CD4-positive, alpha-beta memory T cell (primary cell): ENCODE data around the gene TMC2. TPM values are rescaled to one million over a fixed set of nuclear protein-coding genes. Genes with fewer than 3 reads are reported as not detected.
A peak's percentile ranks its signal among the peaks of the same experiment; 100 is the strongest.

ENCODE experiments used
- CTCF ChIA-PET: fragments of 350-600 bp; sonication (Branson Sonifier 250); formaldehyde crosslinking; loops from one replicate; lab custom pipeline; 2021; ENCODE audit warnings: inconsistent platforms; ENCODE audit not compliant: partially characterized antibody; lab: Charles Lee
- POLR2A ChIA-PET: fragments of 350-600 bp; sonication (Branson Sonifier 250); formaldehyde crosslinking; loops from one replicate; lab custom pipeline; 2021; ENCODE audit not compliant: partially characterized antibody; lab: Charles Lee
- DNase-seq, 5 donors: peaks; one replicate each; pipeline versions ENCODE4 v3.0.0 to v3.0.0-alpha.2; 2020 to 2022; ENCODE audit warnings: mixed read lengths in 1 of 5
- H3K27ac ChIP-seq: one replicate; pipeline ENCODE4 v1.7.0; 2013; ENCODE audit warnings: low read depth, low read length
- H3K27me3 ChIP-seq: 2 replicates; pipeline ENCODE4 v1.7.0; 2013; ENCODE audit warnings: mild to moderate bottlenecking, low read length, moderate library complexity; ENCODE audit not compliant: insufficient read depth
- H3K36me3 ChIP-seq: 2 replicates; pipeline ENCODE4 v1.7.0; 2013; ENCODE audit warnings: mild to moderate bottlenecking, low read length, moderate library complexity; ENCODE audit not compliant: insufficient read depth
- H3K4me1 ChIP-seq: 2 replicates; pipeline ENCODE4 v1.7.0; 2013; ENCODE audit warnings: mild to moderate bottlenecking, low read length, moderate library complexity; ENCODE audit not compliant: insufficient read depth
- H3K4me3 ChIP-seq, 2 donors: one replicate each; pipeline ENCODE4 v1.7.0; 2013; ENCODE audit warnings: low read length in 2 of 2, mild to moderate bottlenecking in 1 of 2
- H3K9me3 ChIP-seq, 2 donors: one replicate each; pipeline ENCODE4 v1.7.0; 2013; ENCODE audit warnings: low read length in 2 of 2, control low read depth in 1 of 2; ENCODE audit not compliant: control insufficient read depth in 1 of 2
- H3K27ac Mint-ChIP-seq, 7 donors: one replicate each; pipeline ENCODE4 v1.8.0; 2020 to 2021; ENCODE audit warnings: mixed read lengths in 7 of 7, mild to moderate bottlenecking in 6 of 7, inconsistent platforms in 3 of 7, moderate library complexity in 3 of 7
- H3K27me3 Mint-ChIP-seq, 2 donors: one replicate each; pipeline ENCODE4 v1.8.0; 2020 to 2021; ENCODE audit warnings: mixed read lengths in 2 of 2
- H3K36me3 Mint-ChIP-seq, 2 donors: one replicate each; pipeline ENCODE4 v1.8.0; 2020 to 2021; ENCODE audit warnings: mixed read lengths in 2 of 2, inconsistent platforms in 1 of 2, mild to moderate bottlenecking in 1 of 2
- H3K4me1 Mint-ChIP-seq, 4 donors: one replicate each; pipeline ENCODE4 v1.8.0; 2020 to 2021; ENCODE audit warnings: mixed read lengths in 4 of 4, mild to moderate bottlenecking in 1 of 4
- H3K4me3 Mint-ChIP-seq, 8 donors: one replicate each; pipeline ENCODE4 v1.8.0; 2020 to 2021; ENCODE audit warnings: mixed read lengths in 8 of 8, mild to moderate bottlenecking in 7 of 8, moderate library complexity in 6 of 8, inconsistent platforms in 3 of 8
- H3K9me3 Mint-ChIP-seq, 8 donors: one replicate each; pipeline ENCODE4 v1.8.0; 2020 to 2021; ENCODE audit warnings: mixed read lengths in 8 of 8, mild to moderate bottlenecking in 5 of 8, inconsistent platforms in 3 of 8, moderate library complexity in 1 of 8
- intact Hi-C: fragments of 100-400 bp; cut with micrococcal nuclease; formaldehyde crosslinking; loops from one replicate; pipeline ENCODE4 v1.15.1; 2023
- polyA plus RNA-seq, 2 donors: library from polyadenylated mRNA; unstranded; fragments of 300-500 nt; fragmentation: Illumina TruSeq; gene quantifications; one replicate each; pipeline ENCODE4 v1.2.3, GENCODE V29; 2021
- total RNA-seq, 2 experiments: library from RNA; stranded (reverse); gene quantifications; one replicate each; pipeline ENCODE4 v1.2.3, GENCODE V29; 2021

The TMC2 gene
- total and polyA plus RNA-seq, 4 experiments from 2014 or later: not detected

- H3K27me3 Mint-ChIP-seq: peaks cover 27 to 35% of the 10 kb centered on the region in 2 donors
- POLR2A ChIA-PET: no interaction called here
Measured at GRCh38 chr20:2612073-2612472, 75.7 kb downstream of the TMC2 start.

GRCh38 chr20:2616634-2617033, 80.3 kb downstream of the TMC2 start:
- H3K4me3 ChIP-seq: no peak overlapping the region
- POLR2A ChIA-PET: no interaction called here
- peaks cover 16 to 33% of the 10 kb centered on the region in 2 donors for H3K27me3 Mint-ChIP-seq
- H3K4me3 Mint-ChIP-seq: no peak overlapping the region
- intact Hi-C loops: no loop called here
- CTCF ChIA-PET: no interaction called here
- no peaks in the 10 kb centered on the region for H3K9me3 ChIP-seq
- no peak overlapping the region for H3K27ac ChIP-seq
- H3K27ac Mint-ChIP-seq: no peak overlapping the region
- no peak for DNase-seq
- H3K9me3 Mint-ChIP-seq: peaks cover 0 to 8% (median under 1%) of the 10 kb centered on the region in 8 donors
- no peaks in the 10 kb centered on the region for H3K36me3 ChIP-seq
- H3K4me1 Mint-ChIP-seq: no peaks in the 10 kb centered on the region
- H3K4me1 ChIP-seq: no peaks in the 10 kb centered on the region
- H3K27me3 ChIP-seq: no peaks in the 10 kb centered on the region
- H3K36me3 Mint-ChIP-seq: no peaks in the 10 kb centered on the region

More at GRCh38 chr20:2612073-2612472, 75.7 kb downstream of the TMC2 start:
- no peak for DNase-seq
- CTCF ChIA-PET: interaction anchor here (0.6 kb wide), 1 partner anchor 16 kb away, joined by 3 read pairs; no protein-coding TSS in a partner anchor
- Histone ChIP-seq H3K36me3 (no peaks in the 10 kb centered on the region), H3K4me1 (no peaks in the 10 kb centered on the region), H3K27me3 (peaks cover 6% of the 10 kb centered on the region), H3K27ac (no peak overlapping the region), H3K9me3 (peaks cover 0 to 4% of the 10 kb centered on the region in 2 donors), H3K4me3 (no peak overlapping the region)
- H3K36me3 Mint-ChIP-seq: peaks cover 4 to 5% of the 10 kb centered on the region in 2 donors
- no peaks in the 10 kb centered on the region for H3K4me1 Mint-ChIP-seq
- H3K9me3 Mint-ChIP-seq: peaks cover 3 to 10% (median 8%) of the 10 kb centered on the region in 8 donors
- intact Hi-C loops: no loop called here
- H3K4me3 Mint-ChIP-seq: no peak overlapping the region
- no peak overlapping the region for H3K27ac Mint-ChIP-seq

GRCh38 chr20:2617099-2617714, 80.8 kb downstream of the TMC2 start:
- Histone ChIP-seq H3K27me3 (no peaks in the 10 kb centered on the region), H3K9me3 (no peaks in the 10 kb centered on the region), H3K27ac (no peak overlapping the region), H3K4me1 (no peaks in the 10 kb centered on the region), H3K4me3 (no peak overlapping the region), H3K36me3 (no peaks in the 10 kb centered on the region)
- Mint-ChIP-seq H3K36me3 (no peaks in the 10 kb centered on the region), H3K9me3 (peaks cover 0 to 8% (median under 1%) of the 10 kb centered on the region in 8 donors), H3K27ac (no peak overlapping the region), H3K4me1 (no peaks in the 10 kb centered on the region), H3K4me3 (no peak overlapping the region), H3K27me3 (peaks cover 16 to 33% of the 10 kb centered on the region in 2 donors)
- CTCF ChIA-PET: no interaction called here
- intact Hi-C loops: no loop called here
- DNase-seq: no peak
- POLR2A ChIA-PET: no interaction called here

GRCh38 chr20:2618815-2619214, 82.4 kb downstream of the TMC2 start:
- H3K27me3 Mint-ChIP-seq: peaks cover 9 to 31% of the 10 kb centered on the region in 2 donors
- Histone ChIP-seq H3K4me3 (no peak overlapping the region), H3K27ac (no peak overlapping the region), H3K36me3 (no peaks in the 10 kb centered on the region), H3K9me3 (no peaks in the 10 kb centered on the region), H3K27me3 (no peaks in the 10 kb centered on the region), H3K4me1 (no peaks in the 10 kb centered on the region)
- peaks cover 0 to 8% (median under 1%) of the 10 kb centered on the region in 8 donors for H3K9me3 Mint-ChIP-seq
- no peaks in the 10 kb centered on the region for H3K4me1 Mint-ChIP-seq
- ChIA-PET CTCF (no interaction called here), POLR2A (no interaction called here)
- H3K27ac Mint-ChIP-seq: no peak overlapping the region
- DNase-seq: no peak
- intact Hi-C loops: no loop called here
- no peak overlapping the region for H3K4me3 Mint-ChIP-seq
- H3K36me3 Mint-ChIP-seq: no peaks in the 10 kb centered on the region

- Histone ChIP-seq H3K27me3 (no peaks in the 10 kb centered on the region), H3K36me3 (no peaks in the 10 kb centered on the region), H3K4me3 (no peak overlapping the region), H3K9me3 (no peaks in the 10 kb centered on the region), H3K27ac (no peak overlapping the region), H3K4me1 (no peaks in the 10 kb centered on the region)
- Mint-ChIP-seq H3K9me3 (peaks cover 0 to 8% (median under 1%) of the 10 kb centered on the region in 8 donors), H3K4me3 (no peak overlapping the region), H3K36me3 (no peaks in the 10 kb centered on the region), H3K27me3 (peaks cover 9 to 29% of the 10 kb centered on the region in 2 donors), H3K27ac (no peak overlapping the region), H3K4me1 (no peaks in the 10 kb centered on the region)
- CTCF ChIA-PET: no interaction called here
- POLR2A ChIA-PET: no interaction called here
- no peak for DNase-seq
- intact Hi-C loops: no loop called here
Measured at GRCh38 chr20:2619337-2619736, 83.0 kb downstream of the TMC2 start.

- no peaks in the 10 kb centered on the region for H3K27me3 ChIP-seq
- H3K36me3 Mint-ChIP-seq: no peaks in the 10 kb centered on the region
- POLR2A ChIA-PET: no interaction called here
- H3K4me1 Mint-ChIP-seq: no peaks in the 10 kb centered on the region
- CTCF ChIA-PET: no interaction called here
- H3K27me3 Mint-ChIP-seq: peaks cover 9 to 27% of the 10 kb centered on the region in 2 donors
- H3K4me3 Mint-ChIP-seq: no peak overlapping the region
- H3K27ac Mint-ChIP-seq: no peak overlapping the region
- no peak for DNase-seq
- H3K4me1 ChIP-seq: no peaks in the 10 kb centered on the region
- intact Hi-C loops: no loop called here
- no peak overlapping the region for H3K4me3 ChIP-seq
- no peaks in the 10 kb centered on the region for H3K9me3 ChIP-seq
- H3K27ac ChIP-seq: no peak overlapping the region
- no peaks in the 10 kb centered on the region for H3K36me3 ChIP-seq
- H3K9me3 Mint-ChIP-seq: peaks cover 0 to 10% (median under 1%) of the 10 kb centered on the region in 8 donors
Measured at GRCh38 chr20:2619961-2620595, 83.7 kb downstream of the TMC2 start.

- intact Hi-C loops: no loop called here
- no peaks in the 10 kb centered on the region for H3K27me3 ChIP-seq
- Mint-ChIP-seq H3K4me1 (no peaks in the 10 kb centered on the region), H3K27me3 (peaks cover 12 to 16% of the 10 kb centered on the region in 2 donors), H3K27ac (peak overlapping the region in 1 of 7 donors; percentile 6), H3K4me3 (no peak overlapping the region), H3K36me3 (peaks cover 0 to 5% of the 10 kb centered on the region in 2 donors), H3K9me3 (peaks cover 2 to 20% (median 9%) of the 10 kb centered on the region in 8 donors)
- no peak overlapping the region for H3K27ac ChIP-seq
- no peak for DNase-seq
- H3K9me3 ChIP-seq: no peaks in the 10 kb centered on the region
- no peak overlapping the region for H3K4me3 ChIP-seq
- no peaks in the 10 kb centered on the region for H3K4me1 ChIP-seq
- no peaks in the 10 kb centered on the region for H3K36me3 ChIP-seq
- POLR2A ChIA-PET: no interaction called here
- CTCF ChIA-PET: no interaction called here
Measured at GRCh38 chr20:2624190-2624589, 87.8 kb downstream of the TMC2 start.
